Prostate gland (tissue), 2 donors: ENCODE data around the gene MARK3.

ENCODE experiments used
- POLR2A ChIP-seq: fragments of 450-650 bp; IDR thresholded peaks from one replicate; pipeline ENCODE4 v1.6.1; 2016; ENCODE audit warnings: antibody characterized with exemption, mild to moderate bottlenecking
- POLR2AphosphoS5 ChIP-seq: sonication (generic); formaldehyde crosslinking; IDR thresholded peaks from one replicate; pipeline ENCODE4 v1.6.1; 2017; ENCODE audit warnings: antibody characterized with exemption
- TF ChIP-seq, protein P1 (sequence below), 4 experiments: fragments of 200-600 bp in 2 of 4; fragments of 450-650 bp in 2 of 4; sonication (generic) in 2 of 4; IDR thresholded peaks; 1 replicate in 3 of 4; 2 replicates in 1 of 4; pipeline ENCODE4 v1.5.1; 2016 to 2019; ENCODE audit warnings: antibody characterized with exemption in 4 of 4, mild to moderate bottlenecking in 2 of 4, moderate library complexity in 2 of 4

DNA sequence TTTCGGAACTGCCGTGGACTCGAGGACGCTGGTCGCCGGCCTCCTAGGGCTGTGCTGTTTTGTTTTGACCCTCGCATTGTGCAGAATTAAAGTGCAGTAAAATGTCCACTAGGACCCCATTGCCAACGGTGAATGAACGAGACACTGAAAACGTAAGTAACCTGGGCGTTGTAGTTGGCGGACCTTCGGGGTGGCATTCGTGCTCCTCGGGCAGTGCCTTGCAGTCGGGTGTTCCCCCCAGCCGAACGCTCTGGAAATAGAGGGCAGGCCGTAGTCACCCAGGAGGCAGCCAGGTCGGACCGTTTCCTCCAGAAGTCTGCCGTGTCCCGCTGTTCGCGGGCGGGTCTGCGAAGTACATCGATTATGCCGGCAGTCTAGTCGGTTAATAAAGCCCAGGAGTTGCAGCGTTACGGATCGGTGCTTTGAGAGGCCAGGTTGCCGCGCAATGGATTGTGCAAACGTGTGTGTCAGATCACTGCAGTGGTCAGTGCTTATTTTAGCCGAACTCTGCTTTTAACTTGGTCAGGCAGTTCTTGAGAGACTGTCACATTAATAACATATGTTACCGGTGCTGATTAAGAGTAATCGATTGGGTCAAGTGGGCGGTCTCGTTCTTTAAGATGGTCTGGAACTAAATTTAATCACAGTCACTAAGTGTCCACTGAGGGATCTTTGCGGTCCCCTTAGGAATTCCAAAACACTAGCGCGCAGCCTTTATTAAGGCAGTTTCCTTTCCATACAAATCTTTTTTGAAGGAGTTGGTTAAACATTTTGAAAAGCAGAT is 906 bp downstream of the MARK3 start:
- TF ChIP-seq, protein P1, sequence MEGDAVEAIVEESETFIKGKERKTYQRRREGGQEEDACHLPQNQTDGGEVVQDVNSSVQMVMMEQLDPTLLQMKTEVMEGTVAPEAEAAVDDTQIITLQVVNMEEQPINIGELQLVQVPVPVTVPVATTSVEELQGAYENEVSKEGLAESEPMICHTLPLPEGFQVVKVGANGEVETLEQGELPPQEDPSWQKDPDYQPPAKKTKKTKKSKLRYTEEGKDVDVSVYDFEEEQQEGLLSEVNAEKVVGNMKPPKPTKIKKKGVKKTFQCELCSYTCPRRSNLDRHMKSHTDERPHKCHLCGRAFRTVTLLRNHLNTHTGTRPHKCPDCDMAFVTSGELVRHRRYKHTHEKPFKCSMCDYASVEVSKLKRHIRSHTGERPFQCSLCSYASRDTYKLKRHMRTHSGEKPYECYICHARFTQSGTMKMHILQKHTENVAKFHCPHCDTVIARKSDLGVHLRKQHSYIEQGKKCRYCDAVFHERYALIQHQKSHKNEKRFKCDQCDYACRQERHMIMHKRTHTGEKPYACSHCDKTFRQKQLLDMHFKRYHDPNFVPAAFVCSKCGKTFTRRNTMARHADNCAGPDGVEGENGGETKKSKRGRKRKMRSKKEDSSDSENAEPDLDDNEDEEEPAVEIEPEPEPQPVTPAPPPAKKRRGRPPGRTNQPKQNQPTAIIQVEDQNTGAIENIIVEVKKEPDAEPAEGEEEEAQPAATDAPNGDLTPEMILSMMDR (IDR thresholded peaks at IDR 0.05), result no peak
- TF ChIP-seq POLR2A (no peak), POLR2AphosphoS5 (no peak)
